IMR-90 (cell line): Measurements from ENCODE around the gene C14orf180. TPM values are rescaled to one million over a fixed set of nuclear protein-coding genes. Genes with fewer than 3 reads are reported as not detected.

Experiments
- ATAC-seq: fragments of 200-7000 bp; cut with Tn5 transposase; 2 replicates; pipeline ENCODE4 v1.9.1; 2020; ENCODE audit warnings: low read depth, mild to moderate bottlenecking, moderate library complexity
- BruUV-seq: library from RNA; stranded (reverse); fragments of 400-500 nt; replicated peaks from 2 replicates; lab custom pipeline; 2021; lab: Mats Ljungman, UMichigan
- CTCF ChIA-PET: fragments of 300-600 bp; formaldehyde crosslinking; extraction: SDS; loops from one replicate; lab custom pipeline; 2021; ENCODE audit warnings: antibody characterized with exemption; lab: Yijun Ruan, JAX
- POLR2A ChIA-PET: fragments of 300-600 bp; sonication (Branson Sonifier 250); formaldehyde crosslinking; loops from one replicate; lab custom pipeline; 2022; ENCODE audit warnings: antibody characterized with exemption; ENCODE audit not compliant: unreplicated experiment; lab: Charles Lee
- DNase-seq: peaks from one replicate; pipeline ENCODE4 v3.0.0; 2013
- H2AFZ ChIP-seq: replicated peaks from 2 replicates; pipeline ENCODE3; 2013; ENCODE audit warnings: low read length, mild to moderate bottlenecking; ENCODE audit not compliant: poor library complexity
- H2AK5ac ChIP-seq: 2 replicates; pipeline ENCODE4 v1.6.1; 2013; ENCODE audit warnings: low read depth, low read length, inconsistent platforms
- H2AK9ac ChIP-seq: replicated peaks from 2 replicates; pipeline ENCODE3; 2013; ENCODE audit warnings: mild to moderate bottlenecking, low read depth, low read length, moderate library complexity; ENCODE audit not compliant: poor library complexity
- H2BK120ac ChIP-seq: 2 replicates; pipeline ENCODE4 v1.6.1; 2013; ENCODE audit warnings: low read depth, low read length, inconsistent platforms
- H2BK15ac ChIP-seq: 3 replicates; pipeline ENCODE4 v1.6.1; 2013; ENCODE audit warnings: low read depth, low read length, inconsistent platforms
- H2BK20ac ChIP-seq: 2 replicates; pipeline ENCODE4 v1.6.1; 2013; ENCODE audit warnings: low read depth, mild to moderate bottlenecking, inconsistent platforms, low read length, moderate library complexity
- H2BK5ac ChIP-seq: 2 replicates; pipeline ENCODE4 v1.6.1; 2013; ENCODE audit warnings: mild to moderate bottlenecking, low read depth, low read length, inconsistent platforms; ENCODE audit not compliant: poor library complexity, severe bottlenecking
- H3K14ac ChIP-seq: replicated peaks from 2 replicates; pipeline ENCODE4 v1.6.1; 2013; ENCODE audit warnings: low read depth, low read length, inconsistent platforms
- H3K18ac ChIP-seq: 2 replicates; pipeline ENCODE4 v1.6.1; 2013; ENCODE audit warnings: low read depth, low read length, control low read depth
- H3K23ac ChIP-seq: 2 replicates; pipeline ENCODE4 v1.6.1; 2013; ENCODE audit warnings: low read depth, low read length, inconsistent platforms
- H3K27ac ChIP-seq: 2 replicates; pipeline ENCODE4 v1.5.1; 2013; ENCODE audit warnings: mild to moderate bottlenecking, control low read depth, low read length; ENCODE audit not compliant: insufficient read depth
- H3K27me3 ChIP-seq: 2 replicates; pipeline ENCODE4 v1.6.1; 2013; ENCODE audit warnings: low read length; ENCODE audit not compliant: control insufficient read depth, insufficient read depth
- H3K36me3 ChIP-seq: 2 replicates; pipeline ENCODE4 v1.6.1; 2013; ENCODE audit warnings: low read length, mixed read lengths; ENCODE audit not compliant: control insufficient read depth, insufficient read depth
- H3K4ac ChIP-seq: 2 replicates; pipeline ENCODE4 v1.6.1; 2013; ENCODE audit warnings: low read depth, low read length, inconsistent platforms
- H3K4me1 ChIP-seq: 2 replicates; pipeline ENCODE4 v1.6.1; 2013; ENCODE audit warnings: low read length, mixed read lengths; ENCODE audit not compliant: control insufficient read depth, insufficient read depth
- H3K4me2 ChIP-seq: 2 replicates; pipeline ENCODE4 v1.6.1; 2013; ENCODE audit warnings: low read depth, mild to moderate bottlenecking, control low read depth, low read length, moderate library complexity
- H3K4me3 ChIP-seq: 2 replicates; pipeline ENCODE4 v1.5.1; 2013; ENCODE audit warnings: low read depth, mild to moderate bottlenecking, control low read depth, low read length, moderate library complexity; ENCODE audit not compliant: insufficient read depth
- H3K56ac ChIP-seq: 2 replicates; pipeline ENCODE4 v1.6.1; 2013; ENCODE audit warnings: low read length, inconsistent platforms; ENCODE audit not compliant: insufficient read depth; ENCODE audit errors: extremely low read depth
- H3K79me1 ChIP-seq, 2 experiments: 2 replicates each; pipeline ENCODE4 v1.6.1; 2013; ENCODE audit warnings: low read length in 2 of 2, inconsistent platforms in 1 of 2, low read depth in 1 of 2
- H3K9ac ChIP-seq: 2 replicates; pipeline ENCODE4 v1.6.1; 2013; ENCODE audit warnings: low read depth, low read length, control low read depth
- H3K9me1 ChIP-seq: 2 replicates; pipeline ENCODE4 v1.6.1; 2013; ENCODE audit warnings: low read length, inconsistent platforms; ENCODE audit not compliant: insufficient read depth
- H3K9me3 ChIP-seq: 2 replicates; pipeline ENCODE4 v1.6.1; 2013; ENCODE audit warnings: low read length; ENCODE audit not compliant: control insufficient read depth, insufficient read depth
- H4K20me1 ChIP-seq: 2 replicates; pipeline ENCODE4 v1.6.1; 2013; ENCODE audit warnings: low read length, inconsistent platforms; ENCODE audit not compliant: insufficient read depth
- H4K5ac ChIP-seq: 2 replicates; pipeline ENCODE4 v1.6.1; 2013; ENCODE audit warnings: mild to moderate bottlenecking, low read depth, low read length, control low read depth
- H4K8ac ChIP-seq, 2 experiments: 2 replicates each; pipeline ENCODE4 v1.6.1; 2013; ENCODE audit warnings: low read depth in 2 of 2, low read length in 2 of 2, control low read depth in 1 of 2, inconsistent platforms in 1 of 2
- H4K91ac ChIP-seq: 2 replicates; pipeline ENCODE4 v1.6.1; 2013; ENCODE audit warnings: low read depth, low read length, inconsistent platforms; ENCODE audit not compliant: insufficient read depth
- BHLHE40 ChIP-seq: fragments of 150-350 bp; IDR thresholded peaks from 2 replicates; pipeline ENCODE4 v1.6.1; 2016; ENCODE audit warnings: mild to moderate bottlenecking, low read depth, low read length
- CEBPB ChIP-seq: IDR thresholded peaks from 2 replicates; pipeline ENCODE4 v1.6.1; 2012; ENCODE audit warnings: low read depth, low read length, improper control_type of control experiment
- CHD1 ChIP-seq: IDR thresholded peaks from 2 replicates; pipeline ENCODE4 v1.6.1; 2012; ENCODE audit warnings: low read depth, low read length, improper control_type of control experiment
- CTCF ChIP-seq: conservative IDR thresholded peaks from 2 replicates; pipeline ENCODE4 v1.5.1; 2012; ENCODE audit warnings: mild to moderate bottlenecking, low read depth, low read length, improper control_type of control experiment
- ELK1 ChIP-seq: fragments of 150-350 bp; IDR thresholded peaks from 2 replicates; pipeline ENCODE4 v1.6.1; 2016; ENCODE audit warnings: low read depth, mild to moderate bottlenecking, low read length, moderate library complexity, borderline replicate concordance
- FOS ChIP-seq: fragments of 150-350 bp; IDR thresholded peaks from 2 replicates; pipeline ENCODE4 v1.6.1; 2016; ENCODE audit warnings: low read depth, low read length
- MAFK ChIP-seq: IDR thresholded peaks from 2 replicates; pipeline ENCODE4 v1.6.1; 2012; ENCODE audit warnings: low read depth, low read length, improper control_type of control experiment
- MAZ ChIP-seq: IDR thresholded peaks from 2 replicates; pipeline ENCODE4 v1.6.1; 2012; ENCODE audit warnings: low read depth, mild to moderate bottlenecking, low read length, improper control_type of control experiment, moderate library complexity, borderline replicate concordance
- MXI1 ChIP-seq: IDR thresholded peaks from 2 replicates; pipeline ENCODE4 v1.6.1; 2012; ENCODE audit warnings: low read depth, mild to moderate bottlenecking, low read length, moderate library complexity, borderline replicate concordance
- NFE2L2 ChIP-seq: fragments of 150-350 bp; IDR thresholded peaks from 2 replicates; pipeline ENCODE4 v1.6.1; 2016; ENCODE audit warnings: low read depth, mild to moderate bottlenecking, low read length
- POLR2A ChIP-seq: IDR thresholded peaks from 2 replicates; pipeline ENCODE4 v1.6.1; 2012; ENCODE audit warnings: mild to moderate bottlenecking, low read depth, low read length
- RAD21 ChIP-seq: IDR thresholded peaks from 2 replicates; pipeline ENCODE4 v1.6.1; 2012; ENCODE audit warnings: low read length, improper control_type of control experiment
- RCOR1 ChIP-seq: IDR thresholded peaks from 2 replicates; pipeline ENCODE4 v1.6.1; 2012; ENCODE audit warnings: mild to moderate bottlenecking, low read length, improper control_type of control experiment; ENCODE audit not compliant: insufficient replicate concordance
- SMC3 ChIP-seq: fragments of 150-350 bp; IDR thresholded peaks from 2 replicates; pipeline ENCODE4 v1.6.1; 2016; ENCODE audit warnings: low read depth, mild to moderate bottlenecking, antibody characterized with exemption, low read length, moderate library complexity
- USF2 ChIP-seq: fragments of 150-350 bp; IDR thresholded peaks from 2 replicates; pipeline ENCODE4 v1.6.1; 2017; ENCODE audit warnings: mild to moderate bottlenecking, antibody characterized with exemption, low read length, low read depth
- WGBS, 2 experiments: methylation state at CpG; one replicate each; pipeline versions ENCODE4 v1.1.5 to v1.1.7; 2013; ENCODE audit warnings: missing lambda C conversion rate in 2 of 2; ENCODE audit not compliant: insufficient read length in 1 of 2; ENCODE audit errors: extremely low coverage in 2 of 2; 5-methylcytosine and 5-hydroxymethylcytosine counted together
- dilution Hi-C: fragments of 300-500 bp; cut with HindIII; formaldehyde crosslinking; loops from one replicate; pipeline ENCODE4 v1.14.3; 2018; ENCODE audit warnings: low sequenced_read_pairs; ENCODE audit not compliant: unreplicated experiment
- in situ Hi-C: fragments of 300-500 bp; cut with MboI; formaldehyde crosslinking; loops from 3 replicates; pipeline ENCODE4 v1.14.3; 2019; ENCODE audit warnings: low sequenced_read_pairs, inconsistent platforms, mixed read lengths
- intact Hi-C: fragments of 100-400 bp; cut with micrococcal nuclease; formaldehyde crosslinking; loops from 2 replicates; pipeline ENCODE4 v1.10.0; 2022
- polyA plus RNA-seq, 3 experiments: library from polyadenylated mRNA; depleted of rRNA; stranded (reverse); fragments of >200 nt; gene quantifications; 2 replicates each; pipeline ENCODE4 v1.2.3, GENCODE V29; 2012; ENCODE audit warnings: low replicate concordance in 1 of 3
- total RNA-seq: library from RNA; depleted of rRNA; stranded (reverse); fragments of >200 nt; gene quantifications from 2 replicates; pipeline ENCODE4 v1.2.3, GENCODE V29; 2012

Gene C14orf180
- total and polyA plus RNA-seq, 2 of the 4 experiments (the other 2 are of a cell fraction): not detected

- dilution Hi-C loops: no loop called here
- Histone ChIP-seq H3K4me3 (no peak overlapping the region), H3K4me2 (no peak overlapping the region), H3K4me1 (no peaks in the 10 kb centered on the region), H3K27me3 (peaks cover 6% of the 10 kb centered on the region; the same call in 1 of the 2 replicates), H3K9ac (no peak overlapping the region), H3K9me3 (no peaks in the 10 kb centered on the region), H3K79me1 (no peaks in the 10 kb centered on the region), H2AK5ac (no peak overlapping the region), H3K4ac (no peak overlapping the region), H3K36me3 (no peaks in the 10 kb centered on the region), H3K18ac (no peak overlapping the region), H2BK120ac (no peak overlapping the region), H3K14ac (no peak overlapping the region), H3K27ac (no peak overlapping the region), H2AFZ (no peak overlapping the region), H4K8ac (no peak overlapping the region), H4K91ac (no peak overlapping the region), H4K5ac (no peak overlapping the region), H3K23ac (no peak overlapping the region), H2BK15ac (no peak overlapping the region), H2BK20ac (no peak overlapping the region), H3K9me1 (0 out of 2 replicates have a peak, but pooled peaks cover 4% of the 10 kb centered on the region), H2AK9ac (peak overlapping the region; percentile 37), H2BK5ac (no peak overlapping the region), H3K56ac (no peak overlapping the region), H4K20me1 (no peaks in the 10 kb centered on the region)
- CTCF ChIA-PET: no interaction called here
- no peak for DNase-seq
- POLR2A ChIA-PET: no interaction called here
- no TSS peak for BruUV-seq
- 77% methylated on average over 8 of the region's 26 CpGs; no CpG with 5 or more reads in 1 of the 2 experiments for WGBS, 2 experiments
- no peak for ATAC-seq
- intact Hi-C loops: no loop called here
- in situ Hi-C loops: no loop called here
- TF ChIP-seq ELK1: no peak
- no peak for TF ChIP-seq CEBPB
- no peak for TF ChIP-seq NFE2L2
- TF ChIP-seq CHD1: no peak
- no peak for TF ChIP-seq CTCF
- TF ChIP-seq RAD21: no peak
- no peak for TF ChIP-seq MAFK
- TF ChIP-seq RCOR1: no peak
- no peak for TF ChIP-seq POLR2A
- no peak for TF ChIP-seq BHLHE40
- no peak for TF ChIP-seq MXI1
- TF ChIP-seq SMC3: no peak
- no peak for TF ChIP-seq USF2
- no peak for TF ChIP-seq FOS
- TF ChIP-seq MAZ: no peak
Measured at GRCh38 chr14:104589338-104590195, 10.0 kb downstream of the C14orf180 start.
